ENCODE data around the gene PTPRN2. TPM values are rescaled to one million over a fixed set of nuclear protein-coding genes. Genes with fewer than 3 reads are reported as not detected.
"Not testable (repeated sequence)": the region's sequence is repeated elsewhere in the genome, so short reads cannot be mapped to it uniquely, and the experiment has no call there.

The PTPRN2 gene
- total and polyA plus RNA-seq, 2 donors (not counting 1 experiment from before 2014, with no cell fraction given): 0.54 to 1.2 TPM

DNA sequence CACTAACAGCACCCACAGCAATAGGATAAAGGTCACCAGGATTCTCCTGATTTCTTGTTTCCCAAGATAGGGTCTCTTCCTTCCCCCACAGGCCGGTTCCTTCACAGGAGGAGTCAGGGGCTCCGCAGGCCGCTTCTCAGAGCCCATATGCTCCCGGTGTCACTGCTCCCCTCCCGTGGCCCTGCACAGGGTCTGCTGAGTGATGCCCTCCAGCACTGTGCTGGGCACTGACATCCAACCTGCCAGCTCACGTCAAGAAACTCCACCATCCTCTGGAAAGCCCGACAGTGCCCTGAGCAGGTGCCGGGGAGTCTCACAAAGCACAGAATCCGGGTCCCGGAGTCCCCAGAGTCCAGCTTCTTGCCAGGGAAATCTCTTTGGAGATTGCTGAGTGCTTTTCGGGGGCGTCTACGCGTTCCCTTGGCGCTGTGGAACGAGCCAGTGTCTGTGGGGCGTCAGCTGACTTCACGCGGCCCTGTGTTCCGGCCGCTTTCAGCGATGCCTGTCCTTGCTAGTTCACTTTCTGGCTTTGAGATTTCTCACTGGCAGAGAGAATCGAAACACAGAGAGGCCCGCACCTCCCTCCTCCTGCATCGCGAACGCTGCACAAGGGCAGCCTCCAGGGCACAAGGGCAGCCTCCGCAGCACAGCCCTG is 683.3 kb downstream of the PTPRN2 start:
- H3K27me3 ChIP-seq (ENCODE audit: control insufficient read depth, insufficient read depth, low read length): no peaks in the 10 kb centered on the region
- H3K79me2 ChIP-seq (ENCODE audit: control insufficient read depth, insufficient read depth, low read length): no peaks in the 10 kb centered on the region
- H3K36me3 ChIP-seq (ENCODE audit: control insufficient read depth, insufficient read depth, low read length): no peaks in the 10 kb centered on the region
- no peak overlapping the region for H2AFZ ChIP-seq (ENCODE audit: low read length)
- no peaks in the 10 kb centered on the region for H3K9me3 ChIP-seq (ENCODE audit: control insufficient read depth, insufficient read depth, low read depth, low read length)
- H3K9ac ChIP-seq (ENCODE audit: insufficient read depth, low read length): no peak overlapping the region
- TF ChIP-seq EZH2 (IDR thresholded peaks at IDR 0.05; ENCODE audit: low read length, missing control alignments): no peak
- TF ChIP-seq, protein P1, sequence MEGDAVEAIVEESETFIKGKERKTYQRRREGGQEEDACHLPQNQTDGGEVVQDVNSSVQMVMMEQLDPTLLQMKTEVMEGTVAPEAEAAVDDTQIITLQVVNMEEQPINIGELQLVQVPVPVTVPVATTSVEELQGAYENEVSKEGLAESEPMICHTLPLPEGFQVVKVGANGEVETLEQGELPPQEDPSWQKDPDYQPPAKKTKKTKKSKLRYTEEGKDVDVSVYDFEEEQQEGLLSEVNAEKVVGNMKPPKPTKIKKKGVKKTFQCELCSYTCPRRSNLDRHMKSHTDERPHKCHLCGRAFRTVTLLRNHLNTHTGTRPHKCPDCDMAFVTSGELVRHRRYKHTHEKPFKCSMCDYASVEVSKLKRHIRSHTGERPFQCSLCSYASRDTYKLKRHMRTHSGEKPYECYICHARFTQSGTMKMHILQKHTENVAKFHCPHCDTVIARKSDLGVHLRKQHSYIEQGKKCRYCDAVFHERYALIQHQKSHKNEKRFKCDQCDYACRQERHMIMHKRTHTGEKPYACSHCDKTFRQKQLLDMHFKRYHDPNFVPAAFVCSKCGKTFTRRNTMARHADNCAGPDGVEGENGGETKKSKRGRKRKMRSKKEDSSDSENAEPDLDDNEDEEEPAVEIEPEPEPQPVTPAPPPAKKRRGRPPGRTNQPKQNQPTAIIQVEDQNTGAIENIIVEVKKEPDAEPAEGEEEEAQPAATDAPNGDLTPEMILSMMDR (conservative IDR thresholded peaks at IDR 0.05 in 1 of 2, IDR thresholded peaks at IDR 0.05 in 1 of 2; ENCODE audit: low read depth in 1 of 2, low read length in 2 of 2): no peak
- no peak overlapping the region for H3K27ac ChIP-seq (ENCODE audit: insufficient read depth, low read length)
- H3K4me3 ChIP-seq (replicated peaks in 1 of 4; ENCODE audit: control extremely low read depth in 1 of 4, insufficient read depth in 1 of 4, low read depth in 3 of 4, low read length in 4 of 4): no peak overlapping the region
- DNase-seq (ENCODE audit: low read depth in 2 of 2): no peak
- no peaks in the 10 kb centered on the region for H4K20me1 ChIP-seq (ENCODE audit: control insufficient read depth, extremely low read depth, insufficient read depth, low read length)
- H3K4me2 ChIP-seq (ENCODE audit: extremely low read depth, insufficient read depth, low read length): no peak overlapping the region
- no peaks in the 10 kb centered on the region for H3K4me1 ChIP-seq (ENCODE audit: control insufficient read depth, extremely low read depth, insufficient read depth, low read length)

DNA sequence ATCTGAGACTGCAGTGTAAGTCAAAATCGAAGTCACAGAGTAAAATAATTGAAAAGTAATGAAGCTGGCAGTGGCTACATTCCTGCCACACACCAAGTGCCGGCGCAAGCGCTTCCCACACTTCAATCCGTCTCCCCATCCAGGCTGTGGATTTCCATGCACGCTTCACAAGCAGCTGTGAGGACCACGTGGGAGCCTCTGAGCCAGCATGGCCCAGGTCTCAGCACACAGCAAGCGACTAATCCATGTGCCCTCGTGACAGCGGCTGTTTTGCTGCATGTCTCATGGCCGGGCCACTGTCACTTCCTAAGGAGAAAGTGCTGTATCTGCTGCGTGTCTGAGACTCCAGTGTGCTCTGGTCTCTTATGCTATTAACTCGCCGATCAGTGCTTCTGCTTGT is 683.9 kb downstream of the PTPRN2 start:
- Histone ChIP-seq H3K4me1 (ENCODE audit: control insufficient read depth, extremely low read depth, insufficient read depth, low read length) (no peaks in the 10 kb centered on the region), H2AFZ (ENCODE audit: low read length) (no peak overlapping the region), H3K36me3 (ENCODE audit: control insufficient read depth, insufficient read depth, low read length) (no peaks in the 10 kb centered on the region), H3K27me3 (ENCODE audit: control insufficient read depth, insufficient read depth, low read length) (no peaks in the 10 kb centered on the region), H3K9me3 (ENCODE audit: control insufficient read depth, insufficient read depth, low read depth, low read length) (no peaks in the 10 kb centered on the region), H4K20me1 (ENCODE audit: control insufficient read depth, extremely low read depth, insufficient read depth, low read length) (no peaks in the 10 kb centered on the region), H3K4me2 (ENCODE audit: extremely low read depth, insufficient read depth, low read length) (no peak overlapping the region), H3K27ac (ENCODE audit: insufficient read depth, low read length) (no peak overlapping the region), H3K4me3 (replicated peaks in 1 of 4; ENCODE audit: control extremely low read depth in 1 of 4, insufficient read depth in 1 of 4, low read depth in 3 of 4, low read length in 4 of 4) (no peak overlapping the region), H3K9ac (ENCODE audit: insufficient read depth, low read length) (no peak overlapping the region), H3K79me2 (ENCODE audit: control insufficient read depth, insufficient read depth, low read length) (no peaks in the 10 kb centered on the region)
- no peak for TF ChIP-seq EZH2 (IDR thresholded peaks at IDR 0.05; ENCODE audit: low read length, missing control alignments)
- TF ChIP-seq, protein P1 (conservative IDR thresholded peaks at IDR 0.05 in 1 of 2, IDR thresholded peaks at IDR 0.05 in 1 of 2; ENCODE audit: low read depth in 1 of 2, low read length in 2 of 2): no peak
- no peak for DNase-seq (ENCODE audit: low read depth in 2 of 2)

DNA sequence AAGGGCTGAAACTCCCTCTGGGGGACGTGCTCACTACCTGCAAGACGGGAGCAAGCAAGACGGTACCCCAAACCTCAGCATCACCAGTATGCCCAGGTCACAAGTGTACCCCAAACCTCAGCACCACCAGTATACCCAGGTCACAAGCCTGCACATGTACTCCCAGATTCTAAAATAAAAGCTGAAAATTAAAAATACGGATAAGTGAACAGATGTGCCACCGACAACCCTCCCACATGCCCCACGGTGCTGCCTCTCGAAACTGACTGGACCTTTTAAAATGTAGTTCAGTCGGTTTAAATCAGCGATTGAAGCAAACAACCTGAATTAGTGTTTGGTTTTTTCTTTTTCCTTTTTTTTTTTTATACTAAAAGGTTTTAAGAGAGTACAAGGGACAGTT is 684.3 kb downstream of the PTPRN2 start:
- H3K4me2 ChIP-seq (ENCODE audit: extremely low read depth, insufficient read depth, low read length): no peak overlapping the region
- no peaks in the 10 kb centered on the region for H3K27me3 ChIP-seq (ENCODE audit: control insufficient read depth, insufficient read depth, low read length)
- no peak overlapping the region for H3K4me3 ChIP-seq (replicated peaks in 1 of 4; ENCODE audit: control extremely low read depth in 1 of 4, insufficient read depth in 1 of 4, low read depth in 3 of 4, low read length in 4 of 4)
- no peaks in the 10 kb centered on the region for H4K20me1 ChIP-seq (ENCODE audit: control insufficient read depth, extremely low read depth, insufficient read depth, low read length)
- DNase-seq (ENCODE audit: low read depth in 2 of 2): no peak
- H3K79me2 ChIP-seq (ENCODE audit: control insufficient read depth, insufficient read depth, low read length): no peaks in the 10 kb centered on the region
- no peak overlapping the region for H2AFZ ChIP-seq (ENCODE audit: low read length)
- H3K9me3 ChIP-seq (ENCODE audit: control insufficient read depth, insufficient read depth, low read depth, low read length): no peaks in the 10 kb centered on the region
- no peak overlapping the region for H3K27ac ChIP-seq (ENCODE audit: insufficient read depth, low read length)
- no peaks in the 10 kb centered on the region for H3K4me1 ChIP-seq (ENCODE audit: control insufficient read depth, extremely low read depth, insufficient read depth, low read length)
- no peaks in the 10 kb centered on the region for H3K36me3 ChIP-seq (ENCODE audit: control insufficient read depth, insufficient read depth, low read length)
- H3K9ac ChIP-seq (ENCODE audit: insufficient read depth, low read length): no peak overlapping the region
- TF ChIP-seq EZH2 (IDR thresholded peaks at IDR 0.05; ENCODE audit: low read length, missing control alignments): no peak
- TF ChIP-seq, protein P1 (conservative IDR thresholded peaks at IDR 0.05 in 1 of 2, IDR thresholded peaks at IDR 0.05 in 1 of 2; ENCODE audit: low read depth in 1 of 2, low read length in 2 of 2): no peak

DNA sequence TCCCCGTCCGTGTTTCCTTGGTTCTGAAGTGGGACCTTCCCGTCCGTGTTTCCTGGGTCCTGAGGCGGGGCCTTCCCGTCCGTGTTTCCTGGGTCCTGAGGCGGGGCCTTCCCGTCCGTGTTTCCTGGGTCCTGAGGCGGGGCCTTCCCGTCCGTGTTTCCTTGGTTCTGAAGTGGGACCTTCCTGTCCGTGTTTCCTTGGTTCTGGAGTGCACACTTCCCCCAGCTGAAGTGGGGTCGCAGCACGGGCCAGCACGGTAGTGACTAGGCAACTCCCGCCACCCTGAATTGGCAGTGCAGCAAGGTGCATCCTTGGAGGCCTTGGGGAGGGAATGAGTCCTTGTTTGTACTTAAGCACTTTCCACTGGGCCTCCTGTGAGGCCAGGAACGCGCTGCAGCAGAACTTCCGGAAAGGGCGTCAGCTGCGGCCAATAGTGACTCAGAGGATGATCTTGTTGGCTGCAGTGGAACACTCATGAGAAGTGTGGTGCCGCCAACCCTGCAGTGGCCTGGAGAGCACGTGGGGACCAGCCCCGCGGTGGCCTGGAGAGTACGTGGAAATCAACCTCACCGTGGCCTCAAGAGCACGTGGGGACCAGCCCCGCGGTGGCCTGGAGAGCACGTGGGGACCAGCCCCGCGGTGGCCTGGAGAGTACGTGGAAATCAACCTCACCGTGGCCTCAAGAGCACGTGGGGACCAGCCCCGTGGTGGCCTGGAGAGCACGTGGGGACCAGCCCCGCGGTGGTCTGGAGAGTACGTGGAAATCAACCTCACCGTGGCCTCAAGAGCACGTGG is 685.6 kb downstream of the PTPRN2 start:
- not testable (repeated sequence) for H3K79me2 ChIP-seq (ENCODE audit: control insufficient read depth, insufficient read depth, low read length); H3K9ac ChIP-seq (ENCODE audit: insufficient read depth, low read length); H2AFZ ChIP-seq (ENCODE audit: low read length); H4K20me1 ChIP-seq (ENCODE audit: control insufficient read depth, extremely low read depth, insufficient read depth, low read length); DNase-seq (ENCODE audit: low read depth in 2 of 2); H3K4me3 ChIP-seq (replicated peaks in 1 of 4; ENCODE audit: control extremely low read depth in 1 of 4, insufficient read depth in 1 of 4, low read depth in 3 of 4, low read length in 4 of 4); H3K4me2 ChIP-seq (ENCODE audit: extremely low read depth, insufficient read depth, low read length); H3K27me3 ChIP-seq (ENCODE audit: control insufficient read depth, insufficient read depth, low read length); H3K9me3 ChIP-seq (ENCODE audit: control insufficient read depth, insufficient read depth, low read depth, low read length); H3K36me3 ChIP-seq (ENCODE audit: control insufficient read depth, insufficient read depth, low read length); H3K27ac ChIP-seq (ENCODE audit: insufficient read depth, low read length); H3K4me1 ChIP-seq (ENCODE audit: control insufficient read depth, extremely low read depth, insufficient read depth, low read length)

Data from fibroblast of lung (primary cell).